Esophagus muscularis mucosa (tissue), 4 donors: ENCODE results near the gene TMEM63B. TPM values are rescaled to one million over a fixed set of nuclear protein-coding genes. Genes with fewer than 3 reads are reported as not detected.
"Not testable (repeated sequence)": the region's sequence is repeated elsewhere in the genome, so short reads cannot be mapped to it uniquely, and the experiment has no call there.

Source experiments
- DNase-seq: peaks from one replicate; pipeline ENCODE4 v3.0.0-alpha.2; 2017; ENCODE audit errors: extremely low spot score
- H3K27ac ChIP-seq, 4 donors: fragments of 200-600 bp; sonication (generic); replicated peaks in 1 of 4; 1 replicate in 3 of 4; 2 replicates in 1 of 4; pipeline ENCODE4 v1.5.1; 2016 to 2019; ENCODE audit warnings: mild to moderate bottlenecking in 1 of 4
- H3K27me3 ChIP-seq, 4 donors: fragments of 200-600 bp; sonication (generic); one replicate each; pipeline versions ENCODE4 v1.5.1 to v1.6.0; 2016 to 2019
- H3K36me3 ChIP-seq, 4 donors: fragments of 200-600 bp; sonication (generic); one replicate each; pipeline ENCODE4 v1.5.1; 2016 to 2019
- H3K4me1 ChIP-seq, 4 donors: fragments of 200-600 bp; sonication (generic); one replicate each; pipeline ENCODE4 v1.5.1; 2016 to 2019
- H3K4me3 ChIP-seq, 4 donors: fragments of 200-600 bp; sonication (generic); 1 replicate in 2 of 4; 2 replicates in 2 of 4; pipeline ENCODE4 v1.5.1; 2016 to 2019; ENCODE audit warnings: mild to moderate bottlenecking in 4 of 4, moderate library complexity in 1 of 4
- H3K9me3 ChIP-seq, 4 donors: fragments of 200-600 bp; sonication (generic); 1 replicate in 3 of 4; 2 replicates in 1 of 4; pipeline ENCODE4 v1.5.1; 2016 to 2019
- EP300 ChIP-seq: sonication (generic); formaldehyde crosslinking; IDR thresholded peaks from one replicate; pipeline ENCODE4 v1.6.1; 2017; ENCODE audit warnings: antibody characterized with exemption
- POLR2A ChIP-seq: fragments of 450-650 bp; IDR thresholded peaks from one replicate; pipeline ENCODE4 v1.6.1; 2017; ENCODE audit warnings: antibody characterized with exemption, moderate library complexity, mild to moderate bottlenecking, low read depth
- POLR2AphosphoS5 ChIP-seq, 2 donors: sonication (generic); formaldehyde crosslinking; IDR thresholded peaks; one replicate each; pipeline ENCODE4 v1.6.1; 2017; ENCODE audit warnings: antibody characterized with exemption in 2 of 2
- WGBS: methylation state at CpG from one replicate; pipeline ENCODE4 v1.1.5; 2018; 5-methylcytosine and 5-hydroxymethylcytosine counted together
- intact Hi-C: fragments of 100-400 bp; cut with DNase I; formaldehyde crosslinking; loops from one replicate; pipeline ENCODE4 v1.15.1; 2023
- total RNA-seq, 4 donors: library from RNA; depleted of rRNA; stranded (reverse); fragments of >200 nt; gene quantifications; one replicate each; pipeline versions ENCODE4 v1.1.0 to v1.2.1, GENCODE V29; 2016
- TF ChIP-seq, protein P1 (sequence below), 3 experiments: fragments of 200-600 bp in 2 of 3; fragments of 450-650 bp in 1 of 3; sonication (generic) in 2 of 3; IDR thresholded peaks; one replicate each; pipeline ENCODE4 v1.5.1; 2017 to 2019; ENCODE audit warnings: antibody characterized with exemption in 3 of 3, mild to moderate bottlenecking in 2 of 3, moderate library complexity in 1 of 3

TMEM63B gene
- total RNA-seq, 4 donors from 2014 or later, result 18.2 to 31.1 (median 23.3) TPM

GRCh38 chr6:44090465-44090864 is 36.9 kb upstream of the TMEM63B start:
- TF ChIP-seq, protein P1, sequence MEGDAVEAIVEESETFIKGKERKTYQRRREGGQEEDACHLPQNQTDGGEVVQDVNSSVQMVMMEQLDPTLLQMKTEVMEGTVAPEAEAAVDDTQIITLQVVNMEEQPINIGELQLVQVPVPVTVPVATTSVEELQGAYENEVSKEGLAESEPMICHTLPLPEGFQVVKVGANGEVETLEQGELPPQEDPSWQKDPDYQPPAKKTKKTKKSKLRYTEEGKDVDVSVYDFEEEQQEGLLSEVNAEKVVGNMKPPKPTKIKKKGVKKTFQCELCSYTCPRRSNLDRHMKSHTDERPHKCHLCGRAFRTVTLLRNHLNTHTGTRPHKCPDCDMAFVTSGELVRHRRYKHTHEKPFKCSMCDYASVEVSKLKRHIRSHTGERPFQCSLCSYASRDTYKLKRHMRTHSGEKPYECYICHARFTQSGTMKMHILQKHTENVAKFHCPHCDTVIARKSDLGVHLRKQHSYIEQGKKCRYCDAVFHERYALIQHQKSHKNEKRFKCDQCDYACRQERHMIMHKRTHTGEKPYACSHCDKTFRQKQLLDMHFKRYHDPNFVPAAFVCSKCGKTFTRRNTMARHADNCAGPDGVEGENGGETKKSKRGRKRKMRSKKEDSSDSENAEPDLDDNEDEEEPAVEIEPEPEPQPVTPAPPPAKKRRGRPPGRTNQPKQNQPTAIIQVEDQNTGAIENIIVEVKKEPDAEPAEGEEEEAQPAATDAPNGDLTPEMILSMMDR (IDR thresholded peaks at IDR 0.05), result no peak
- no peak for TF ChIP-seq EP300
- peaks cover 0 to 7% (median 3%) of the 10 kb centered on the region in 4 donors for H3K4me1 ChIP-seq
- no peaks in the 10 kb centered on the region for H3K27me3 ChIP-seq
- H3K27ac ChIP-seq, result no peak overlapping the region
- DNase-seq, result no peak
- H3K36me3 ChIP-seq, result peaks cover 0 to 12% (median 7%) of the 10 kb centered on the region in 4 donors
- no peaks in the 10 kb centered on the region for H3K9me3 ChIP-seq
- intact Hi-C loops, result loop anchor here (10.0 kb wide), 1 partner anchor 244 kb away; no protein-coding TSS in a partner anchor
- H3K4me3 ChIP-seq, result no peak overlapping the region
- 76% methylated on average over 2 of the region's 5 CpGs for WGBS

DNA sequence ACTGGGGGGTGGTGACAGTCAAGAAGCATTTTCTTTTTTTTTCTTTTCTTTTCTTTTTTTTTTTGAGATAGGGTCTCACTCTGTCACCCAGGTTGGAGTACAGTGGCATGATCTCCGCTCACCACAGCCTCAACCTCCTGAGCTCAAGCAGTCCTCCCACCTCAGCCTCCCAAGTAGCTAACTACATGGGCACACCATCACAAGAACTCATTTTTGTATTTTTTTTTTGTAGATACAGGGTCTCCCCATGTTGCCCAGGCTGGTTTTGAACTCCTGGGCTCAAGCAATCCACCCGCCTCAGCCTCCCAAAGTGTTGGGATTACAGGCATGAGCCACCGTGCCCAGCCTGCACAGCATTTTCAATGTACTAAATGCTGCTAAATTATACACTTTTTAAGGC is 36.0 kb upstream of the TMEM63B start:
- H3K36me3 ChIP-seq, result peaks cover 0 to 12% (median 7%) of the 10 kb centered on the region in 4 donors
- intact Hi-C loops, result loop anchor here (10.0 kb wide), 1 partner anchor 243 kb away; no protein-coding TSS in a partner anchor
- DNase-seq, H3K27me3 ChIP-seq, H3K27ac ChIP-seq, H3K9me3 ChIP-seq, H3K4me1 ChIP-seq, H3K4me3 ChIP-seq: not testable (repeated sequence)
- 94% methylated on average over 3 of the region's 3 CpGs for WGBS

DNA sequence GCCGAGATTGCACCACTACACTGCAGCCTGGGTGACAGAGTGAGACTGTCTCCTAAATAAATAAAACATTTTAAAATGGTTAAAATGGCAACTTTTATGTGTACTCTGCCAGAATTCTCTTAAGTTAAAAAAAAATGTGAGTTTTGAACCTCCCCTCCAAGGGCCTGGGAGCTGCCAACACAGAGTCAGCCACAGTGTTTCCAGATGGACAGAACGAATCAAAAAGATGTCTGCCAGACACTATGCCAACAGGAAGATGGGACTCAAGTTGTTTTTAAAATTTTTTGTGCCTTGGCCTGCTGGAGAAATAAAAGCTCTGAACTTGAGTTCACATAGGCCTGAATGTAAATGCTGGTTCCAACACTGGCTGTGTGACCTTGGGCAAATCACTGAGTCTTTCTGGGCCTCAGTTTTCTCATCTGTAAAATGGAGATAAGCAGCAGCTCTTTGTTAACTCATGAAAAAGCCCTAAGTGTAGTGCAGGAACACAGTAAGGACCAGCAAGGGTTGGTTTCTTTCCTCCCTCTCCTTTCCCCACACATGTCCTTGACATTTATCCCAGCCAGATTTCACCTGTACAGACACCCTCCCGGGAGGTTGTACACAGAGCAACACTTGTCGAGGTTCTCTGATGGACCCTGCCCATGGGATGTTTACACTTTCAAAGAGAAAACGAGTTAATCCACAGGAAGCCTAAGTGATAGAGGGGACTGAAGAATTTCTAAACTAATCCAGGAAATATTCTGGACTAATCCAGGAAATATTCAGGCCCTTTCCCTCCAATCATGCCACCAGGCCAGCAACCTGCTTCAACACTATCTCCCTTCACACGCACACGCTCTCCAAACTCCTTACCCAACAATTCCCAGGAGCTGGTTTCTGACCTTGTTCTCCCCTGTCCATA is 35.1 kb upstream of the TMEM63B start:
- TF ChIP-seq POLR2A (no peak), EP300 (no peak), POLR2AphosphoS5 (IDR thresholded peaks at IDR 0.05) (no peak)
- TF ChIP-seq, protein P1 (IDR thresholded peaks at IDR 0.05), result no peak
- WGBS, result 80% methylated on average over 7 of the region's 7 CpGs
- H3K4me3 ChIP-seq, result no peak overlapping the region
- DNase-seq, result no peak
- no peaks in the 10 kb centered on the region for H3K27me3 ChIP-seq
- intact Hi-C loops, result loop anchor here (10.0 kb wide), 1 partner anchor 243 kb away; no protein-coding TSS in a partner anchor
- H3K36me3 ChIP-seq, result peaks cover 0 to 12% (median 7%) of the 10 kb centered on the region in 4 donors
- peaks cover 0 to 5% (median 1%) of the 10 kb centered on the region in 4 donors for H3K4me1 ChIP-seq
- no peaks in the 10 kb centered on the region for H3K9me3 ChIP-seq
- no peak overlapping the region for H3K27ac ChIP-seq

DNA sequence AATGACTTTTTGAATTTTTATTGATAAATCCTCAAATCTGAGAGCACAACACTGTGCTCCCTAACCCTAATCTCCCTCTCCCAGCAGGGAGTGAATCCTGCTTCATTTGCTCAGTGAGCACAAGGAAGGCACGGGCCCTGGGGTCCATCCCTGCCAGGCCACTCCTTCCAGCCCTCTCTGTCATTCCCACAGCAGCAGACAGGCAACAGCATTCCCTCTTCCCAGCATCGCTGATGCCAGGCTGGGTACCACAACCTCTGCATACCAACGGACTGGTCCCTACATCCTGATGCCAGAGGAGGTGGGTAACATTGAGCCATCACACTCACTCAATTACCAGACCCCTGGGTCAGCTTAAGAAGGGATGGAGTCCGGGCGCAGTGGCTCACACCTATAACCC is 34.3 kb upstream of the TMEM63B start:
- no peaks in the 10 kb centered on the region for H3K9me3 ChIP-seq
- no peak overlapping the region for H3K27ac ChIP-seq
- intact Hi-C loops, result loop anchor here (10.0 kb wide), 1 partner anchor 242 kb away; no protein-coding TSS in a partner anchor
- H3K4me1 ChIP-seq, result peaks cover 0 to 4% (median 0%) of the 10 kb centered on the region in 4 donors
- peaks cover 0 to 12% (median 7%) of the 10 kb centered on the region in 4 donors for H3K36me3 ChIP-seq
- DNase-seq, result peak; percentile 66
- WGBS, result 90% methylated on average over 3 of the region's 5 CpGs
- TF ChIP-seq, protein P1 (IDR thresholded peaks at IDR 0.05), result no peak
- TF ChIP-seq POLR2AphosphoS5 (IDR thresholded peaks at IDR 0.05), result no peak
- no peak for TF ChIP-seq POLR2A
- TF ChIP-seq EP300, result no peak
- no peaks in the 10 kb centered on the region for H3K27me3 ChIP-seq
- no peak overlapping the region for H3K4me3 ChIP-seq

DNA sequence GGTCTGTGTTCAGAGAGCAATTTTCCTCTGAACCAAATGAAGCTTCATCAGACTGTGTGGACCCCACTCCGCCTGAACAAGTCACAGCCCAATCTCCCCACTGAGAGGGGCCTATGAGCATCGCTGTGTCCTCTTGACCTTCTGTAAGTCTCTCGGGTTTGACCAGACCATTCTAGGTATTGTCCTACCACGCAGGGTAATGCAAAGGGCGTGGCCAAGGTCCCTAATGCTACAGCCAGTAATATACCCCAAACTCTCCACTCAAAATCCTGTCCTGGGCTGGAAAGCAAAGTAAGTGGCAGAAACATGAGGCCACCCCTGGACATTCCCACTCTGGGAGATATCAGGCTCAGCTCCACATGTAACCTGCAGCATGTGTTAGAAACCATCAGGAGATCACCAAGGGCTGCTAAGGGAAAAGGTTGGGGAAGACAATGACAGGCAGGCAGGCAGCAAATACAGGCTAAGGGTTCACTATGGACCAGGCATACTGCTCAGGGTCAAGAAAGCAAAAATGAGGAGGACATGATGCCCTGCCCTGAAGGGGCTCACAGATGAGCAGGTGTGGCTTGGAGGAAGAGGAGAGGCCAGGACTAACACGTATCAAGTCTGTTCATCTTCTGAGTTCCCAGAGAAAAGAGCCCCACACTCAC is 33.5 kb upstream of the TMEM63B start:
- intact Hi-C loops, result loop anchor here (10.0 kb wide), 1 partner anchor 241 kb away; no protein-coding TSS in a partner anchor
- Histone ChIP-seq H3K27ac (no peak overlapping the region), H3K27me3 (no peaks in the 10 kb centered on the region), H3K36me3 (peaks cover 0 to 12% (median 7%) of the 10 kb centered on the region in 4 donors), H3K4me3 (no peak overlapping the region), H3K9me3 (no peaks in the 10 kb centered on the region), H3K4me1 (peaks cover 0 to 4% (median 0%) of the 10 kb centered on the region in 4 donors)
- TF ChIP-seq EP300 (no peak), POLR2A (no peak), POLR2AphosphoS5 (IDR thresholded peaks at IDR 0.05) (no peak)
- TF ChIP-seq, protein P1 (IDR thresholded peaks at IDR 0.05), result no peak
- 85% methylated on average over 5 of the region's 6 CpGs for WGBS
- peak; percentile 62 for DNase-seq
